Activated CD4-positive, alpha-beta T cell treated with anti-CD3 and anti-CD28 coated beads for 48 hours (primary cell): Measurements from ENCODE around the gene LRRC30.
"Not testable (repeated sequence)": the region's sequence is repeated elsewhere in the genome, so short reads cannot be mapped to it uniquely, and the experiment has no call there.

Experiments
- DNase-seq: peaks from one replicate; pipeline ENCODE4 v3.0.0-alpha.2; 2020

The LRRC30 gene

GRCh38 chr18:7230626-7231349, at the start of gene LRRC30:
Gene LRRC30, plus strand, starts transcription at chr18:7231089. Its CDS starts 50 bp downstream, at chr18:7231139.
- no peak for DNase-seq

GRCh38 chr18:7185701-7186100, 45.2 kb upstream of the LRRC30 start:
- DNase-seq, result no peak

GRCh38 chr18:7190547-7191156, 40.2 kb upstream of the LRRC30 start:
- DNase-seq, result no peak

- DNase-seq, result no peak
These were observed 39.2 kb upstream of the LRRC30 start for GRCh38 chr18:7191736-7192135.

- no peak for DNase-seq
These were observed 35.6 kb upstream of the LRRC30 start for GRCh38 chr18:7195266-7195665.

- no peak for DNase-seq
These were observed 34.5 kb upstream of the LRRC30 start for GRCh38 chr18:7196421-7196820.

GRCh38 chr18:7197854-7198253, 33.0 kb upstream of the LRRC30 start:
- no peak for DNase-seq

- DNase-seq, result no peak
These were observed 32.6 kb upstream of the LRRC30 start for GRCh38 chr18:7198326-7198725.

GRCh38 chr18:7201096-7201495, 29.8 kb upstream of the LRRC30 start:
- no peak for DNase-seq

- DNase-seq, result no peak
These were observed 28.7 kb upstream of the LRRC30 start for GRCh38 chr18:7202169-7202568.

GRCh38 chr18:7203601-7204000, 27.3 kb upstream of the LRRC30 start:
- not testable (repeated sequence) for DNase-seq

- DNase-seq, result no peak
These were observed 25.5 kb upstream of the LRRC30 start for GRCh38 chr18:7205346-7205745.

GRCh38 chr18:7206217-7206616, 24.7 kb upstream of the LRRC30 start:
- DNase-seq, result no peak

- no peak for DNase-seq
These were observed 23.4 kb upstream of the LRRC30 start for GRCh38 chr18:7207366-7207915.

GRCh38 chr18:7221424-7222155, 9.3 kb upstream of the LRRC30 start:
- peak; percentile 5 for DNase-seq

- DNase-seq, result no peak
These were observed 6.7 kb upstream of the LRRC30 start for GRCh38 chr18:7224198-7224597.

- DNase-seq, result no peak
These were observed 1.3 kb downstream of the LRRC30 start for GRCh38 chr18:7232218-7232617.

- no peak for DNase-seq
These were observed 2.4 kb downstream of the LRRC30 start for GRCh38 chr18:7233134-7233810.

- DNase-seq, result no peak
These were observed 3.2 kb downstream of the LRRC30 start for GRCh38 chr18:7234091-7234490.

- DNase-seq, result no peak
These were observed 4.1 kb downstream of the LRRC30 start for GRCh38 chr18:7234956-7235355.

- no peak for DNase-seq
These were observed 5.2 kb downstream of the LRRC30 start for GRCh38 chr18:7236072-7236471.

GRCh38 chr18:7236933-7237332, 6.0 kb downstream of the LRRC30 start:
- DNase-seq, result no peak

GRCh38 chr18:7237673-7238272, 6.9 kb downstream of the LRRC30 start:
- no peak for DNase-seq
